ENCODE measurements around the gene ARMC10.

Gene ARMC10

GRCh38 chr7:103123529-103123928, 48.6 kb downstream of the ARMC10 start:
- no peak overlapping the region for H3K4me3 ChIP-seq (ENCODE audit: low read depth, low read length)
- no peak for DNase-seq (ENCODE audit: low read depth)
- TF ChIP-seq CTCF (IDR thresholded peaks at IDR 0.05; ENCODE audit: low read depth, low read length, missing control alignments) = no peak

- no peak overlapping the region for H3K4me3 ChIP-seq (ENCODE audit: low read depth, low read length)
- no peak for DNase-seq (ENCODE audit: low read depth)
- TF ChIP-seq CTCF (IDR thresholded peaks at IDR 0.05; ENCODE audit: low read depth, low read length, missing control alignments) = no peak
Observed at GRCh38 chr7:103124429-103124979, 49.6 kb downstream of the ARMC10 start.

- no peak for DNase-seq (ENCODE audit: low read depth)
- H3K4me3 ChIP-seq (ENCODE audit: low read depth, low read length) = no peak overlapping the region
- TF ChIP-seq CTCF (IDR thresholded peaks at IDR 0.05; ENCODE audit: low read depth, low read length, missing control alignments) = no peak
Observed at GRCh38 chr7:103127006-103127405, 52.1 kb downstream of the ARMC10 start.

- no peak overlapping the region for H3K4me3 ChIP-seq (ENCODE audit: low read depth, low read length)
- TF ChIP-seq CTCF (IDR thresholded peaks at IDR 0.05; ENCODE audit: low read depth, low read length, missing control alignments) = no peak
- DNase-seq (ENCODE audit: low read depth) = no peak
Observed at GRCh38 chr7:103129702-103130549, 55.0 kb downstream of the ARMC10 start.

- no peak for TF ChIP-seq CTCF (IDR thresholded peaks at IDR 0.05; ENCODE audit: low read depth, low read length, missing control alignments)
- no peak overlapping the region for H3K4me3 ChIP-seq (ENCODE audit: low read depth, low read length)
- DNase-seq (ENCODE audit: low read depth) = no peak
Observed at GRCh38 chr7:103130901-103131624, 56.1 kb downstream of the ARMC10 start.

GRCh38 chr7:103132995-103133688, 58.2 kb downstream of the ARMC10 start:
- no peak for DNase-seq (ENCODE audit: low read depth)
- TF ChIP-seq CTCF (IDR thresholded peaks at IDR 0.05; ENCODE audit: low read depth, low read length, missing control alignments) = no peak
- no peak overlapping the region for H3K4me3 ChIP-seq (ENCODE audit: low read depth, low read length)
